ENCODE data around the gene MLF2. TPM values are rescaled to one million over a fixed set of nuclear protein-coding genes. Genes with fewer than 3 reads are reported as not detected.
A peak's percentile ranks its signal among the peaks of the same experiment; 100 is the strongest.
"Not testable (repeated sequence)": the region's sequence is repeated elsewhere in the genome, so short reads cannot be mapped to it uniquely, and the experiment has no call there.

Gene MLF2
- total RNA-seq, 2 donors from 2014 or later: 199 to 212 TPM

- Histone ChIP-seq H3K4me3 (no peak overlapping the region), H3K27me3 (no peaks in the 10 kb centered on the region), H3K9me3 (no peaks in the 10 kb centered on the region), H3K4me1 (no peaks in the 10 kb centered on the region), H3K9ac (ENCODE audit: low read depth in 2 of 2, low read length in 2 of 2) (no peak overlapping the region), H3K36me3 (peaks cover 23% of the 10 kb centered on the region), H3K27ac (no peak overlapping the region)
- TF ChIP-seq, protein P1, sequence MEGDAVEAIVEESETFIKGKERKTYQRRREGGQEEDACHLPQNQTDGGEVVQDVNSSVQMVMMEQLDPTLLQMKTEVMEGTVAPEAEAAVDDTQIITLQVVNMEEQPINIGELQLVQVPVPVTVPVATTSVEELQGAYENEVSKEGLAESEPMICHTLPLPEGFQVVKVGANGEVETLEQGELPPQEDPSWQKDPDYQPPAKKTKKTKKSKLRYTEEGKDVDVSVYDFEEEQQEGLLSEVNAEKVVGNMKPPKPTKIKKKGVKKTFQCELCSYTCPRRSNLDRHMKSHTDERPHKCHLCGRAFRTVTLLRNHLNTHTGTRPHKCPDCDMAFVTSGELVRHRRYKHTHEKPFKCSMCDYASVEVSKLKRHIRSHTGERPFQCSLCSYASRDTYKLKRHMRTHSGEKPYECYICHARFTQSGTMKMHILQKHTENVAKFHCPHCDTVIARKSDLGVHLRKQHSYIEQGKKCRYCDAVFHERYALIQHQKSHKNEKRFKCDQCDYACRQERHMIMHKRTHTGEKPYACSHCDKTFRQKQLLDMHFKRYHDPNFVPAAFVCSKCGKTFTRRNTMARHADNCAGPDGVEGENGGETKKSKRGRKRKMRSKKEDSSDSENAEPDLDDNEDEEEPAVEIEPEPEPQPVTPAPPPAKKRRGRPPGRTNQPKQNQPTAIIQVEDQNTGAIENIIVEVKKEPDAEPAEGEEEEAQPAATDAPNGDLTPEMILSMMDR (IDR thresholded peaks at IDR 0.05): no peak
- no peak for DNase-seq
- intact Hi-C loops (cut with DNase I): no loop called here
Observed at GRCh38 chr12:6745741-6746525, 7.0 kb downstream of the MLF2 start.

GRCh38 chr12:6743300-6743699, 9.6 kb downstream of the MLF2 start:
- H3K9me3 ChIP-seq; H3K4me1 ChIP-seq; H3K36me3 ChIP-seq; H3K27ac ChIP-seq; H3K9ac ChIP-seq (ENCODE audit: low read depth in 2 of 2, low read length in 2 of 2); intact Hi-C loops (cut with DNase I); H3K27me3 ChIP-seq; DNase-seq; H3K4me3 ChIP-seq: not testable (repeated sequence)

GRCh38 chr12:6742834-6743233, 10.1 kb downstream of the MLF2 start:
- TF ChIP-seq, protein P1 (IDR thresholded peaks at IDR 0.05): no peak
- intact Hi-C loops (cut with DNase I): no loop called here
- Histone ChIP-seq H3K4me1 (no peaks in the 10 kb centered on the region), H3K9me3 (no peaks in the 10 kb centered on the region), H3K27me3 (no peaks in the 10 kb centered on the region), H3K36me3 (no peaks in the 10 kb centered on the region), H3K4me3 (no peak overlapping the region), H3K9ac (ENCODE audit: low read depth in 2 of 2, low read length in 2 of 2) (no peak overlapping the region), H3K27ac (no peak overlapping the region)
- DNase-seq: no peak

GRCh38 chr12:6742080-6742479, 10.9 kb downstream of the MLF2 start:
- DNase-seq; H3K27ac ChIP-seq; H3K36me3 ChIP-seq; H3K4me1 ChIP-seq; H3K9ac ChIP-seq (ENCODE audit: low read depth in 2 of 2, low read length in 2 of 2); intact Hi-C loops (cut with DNase I); H3K9me3 ChIP-seq; H3K27me3 ChIP-seq; H3K4me3 ChIP-seq: not testable (repeated sequence)

DNA sequence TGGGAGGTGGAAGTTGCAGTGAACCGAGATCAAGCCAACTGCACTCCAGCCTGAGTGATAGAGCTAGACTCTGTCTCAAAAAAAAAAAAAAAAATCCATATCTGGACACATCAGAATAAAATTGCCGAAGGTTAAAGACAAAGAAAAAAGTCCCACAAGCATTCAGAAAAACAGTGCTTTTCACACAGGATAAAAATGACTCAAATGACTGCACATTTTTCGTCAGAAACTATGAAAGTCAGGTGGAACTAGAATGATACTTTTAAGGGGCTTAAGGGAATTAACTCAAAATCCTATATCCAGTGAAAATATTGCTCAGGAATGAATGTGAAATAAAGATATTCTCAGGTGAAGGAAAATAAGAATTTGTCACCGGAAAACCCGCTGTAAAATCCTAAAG, 16.2 kb downstream of the MLF2 start:
- Histone ChIP-seq H3K9me3 (no peaks in the 10 kb centered on the region), H3K36me3 (no peaks in the 10 kb centered on the region), H3K4me3 (no peak overlapping the region), H3K4me1 (no peaks in the 10 kb centered on the region), H3K27me3 (no peaks in the 10 kb centered on the region), H3K27ac (no peak overlapping the region), H3K9ac (ENCODE audit: low read depth in 2 of 2, low read length in 2 of 2) (no peak overlapping the region)
- intact Hi-C loops (cut with DNase I): loop anchor here (5.0 kb wide), 1 partner anchor 86 kb away; the partner anchor contains the start of gene GPR162
- TF ChIP-seq, protein P1 (IDR thresholded peaks at IDR 0.05): no peak
- no peak for DNase-seq

- Histone ChIP-seq H3K9me3 (no peaks in the 10 kb centered on the region), H3K27ac (no peak overlapping the region), H3K4me3 (no peak overlapping the region), H3K9ac (ENCODE audit: low read depth in 2 of 2, low read length in 2 of 2) (no peak overlapping the region), H3K4me1 (no peaks in the 10 kb centered on the region), H3K36me3 (peaks cover 4% of the 10 kb centered on the region), H3K27me3 (no peaks in the 10 kb centered on the region)
- TF ChIP-seq, protein P1 (IDR thresholded peaks at IDR 0.05): peak; percentile 72
- peak; percentile 70 for DNase-seq
- intact Hi-C loops (cut with DNase I): loop anchor here (5.0 kb wide), 1 partner anchor 87 kb away; the partner anchor contains the start of gene GPR162
Observed at GRCh38 chr12:6735448-6736191, 17.3 kb downstream of the MLF2 start.

Data from colonic mucosa (tissue), 4 donors.